GM12872 (cell line): ENCODE data around the gene LTC4S.

Experiments
- TF ChIP-seq, protein P1 (sequence below): IDR thresholded peaks from 3 replicates; pipeline ENCODE4 v1.5.1; 2011; ENCODE audit warnings: low read depth, mild to moderate bottlenecking, low read length, moderate library complexity; ENCODE audit not compliant: insufficient read depth

The LTC4S gene

DNA sequence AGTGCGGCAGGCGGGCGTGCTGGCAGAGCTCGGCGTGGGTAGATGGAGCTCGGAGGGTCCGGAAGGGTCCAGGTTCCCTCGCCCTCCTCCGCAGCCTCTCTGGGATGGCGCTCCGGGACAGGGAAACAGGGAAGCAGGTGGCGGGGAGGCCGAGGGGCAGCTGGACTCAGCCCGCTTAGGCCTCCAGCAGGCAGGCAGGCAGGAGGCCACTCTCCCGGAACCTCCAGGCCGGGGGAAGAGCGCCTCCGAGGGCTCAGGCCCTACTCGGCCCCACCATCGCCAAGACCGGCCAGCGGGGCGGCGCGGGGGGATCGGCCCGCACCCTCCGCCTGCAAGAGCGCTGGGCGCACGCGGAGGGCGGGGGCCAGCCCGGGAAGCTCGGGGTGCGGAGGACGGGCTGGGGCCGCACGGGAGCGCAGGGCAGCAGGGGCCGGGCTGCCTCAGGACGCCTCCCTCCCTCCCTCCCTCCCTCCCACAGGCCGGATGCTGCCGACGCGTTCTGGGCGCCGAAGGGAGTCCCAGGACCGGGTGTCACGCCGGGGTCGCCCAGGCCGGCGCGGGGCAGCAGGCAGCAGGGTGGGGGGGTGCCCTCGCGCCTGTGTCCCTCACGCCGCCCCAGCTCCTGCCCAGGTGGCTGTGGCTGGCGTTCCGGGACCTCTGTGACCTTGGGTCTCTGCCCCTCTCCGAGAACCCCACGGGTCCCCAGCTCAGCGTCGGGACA, 11.9 kb downstream of the LTC4S start:
- TF ChIP-seq, protein P1, sequence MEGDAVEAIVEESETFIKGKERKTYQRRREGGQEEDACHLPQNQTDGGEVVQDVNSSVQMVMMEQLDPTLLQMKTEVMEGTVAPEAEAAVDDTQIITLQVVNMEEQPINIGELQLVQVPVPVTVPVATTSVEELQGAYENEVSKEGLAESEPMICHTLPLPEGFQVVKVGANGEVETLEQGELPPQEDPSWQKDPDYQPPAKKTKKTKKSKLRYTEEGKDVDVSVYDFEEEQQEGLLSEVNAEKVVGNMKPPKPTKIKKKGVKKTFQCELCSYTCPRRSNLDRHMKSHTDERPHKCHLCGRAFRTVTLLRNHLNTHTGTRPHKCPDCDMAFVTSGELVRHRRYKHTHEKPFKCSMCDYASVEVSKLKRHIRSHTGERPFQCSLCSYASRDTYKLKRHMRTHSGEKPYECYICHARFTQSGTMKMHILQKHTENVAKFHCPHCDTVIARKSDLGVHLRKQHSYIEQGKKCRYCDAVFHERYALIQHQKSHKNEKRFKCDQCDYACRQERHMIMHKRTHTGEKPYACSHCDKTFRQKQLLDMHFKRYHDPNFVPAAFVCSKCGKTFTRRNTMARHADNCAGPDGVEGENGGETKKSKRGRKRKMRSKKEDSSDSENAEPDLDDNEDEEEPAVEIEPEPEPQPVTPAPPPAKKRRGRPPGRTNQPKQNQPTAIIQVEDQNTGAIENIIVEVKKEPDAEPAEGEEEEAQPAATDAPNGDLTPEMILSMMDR = no peak

DNA sequence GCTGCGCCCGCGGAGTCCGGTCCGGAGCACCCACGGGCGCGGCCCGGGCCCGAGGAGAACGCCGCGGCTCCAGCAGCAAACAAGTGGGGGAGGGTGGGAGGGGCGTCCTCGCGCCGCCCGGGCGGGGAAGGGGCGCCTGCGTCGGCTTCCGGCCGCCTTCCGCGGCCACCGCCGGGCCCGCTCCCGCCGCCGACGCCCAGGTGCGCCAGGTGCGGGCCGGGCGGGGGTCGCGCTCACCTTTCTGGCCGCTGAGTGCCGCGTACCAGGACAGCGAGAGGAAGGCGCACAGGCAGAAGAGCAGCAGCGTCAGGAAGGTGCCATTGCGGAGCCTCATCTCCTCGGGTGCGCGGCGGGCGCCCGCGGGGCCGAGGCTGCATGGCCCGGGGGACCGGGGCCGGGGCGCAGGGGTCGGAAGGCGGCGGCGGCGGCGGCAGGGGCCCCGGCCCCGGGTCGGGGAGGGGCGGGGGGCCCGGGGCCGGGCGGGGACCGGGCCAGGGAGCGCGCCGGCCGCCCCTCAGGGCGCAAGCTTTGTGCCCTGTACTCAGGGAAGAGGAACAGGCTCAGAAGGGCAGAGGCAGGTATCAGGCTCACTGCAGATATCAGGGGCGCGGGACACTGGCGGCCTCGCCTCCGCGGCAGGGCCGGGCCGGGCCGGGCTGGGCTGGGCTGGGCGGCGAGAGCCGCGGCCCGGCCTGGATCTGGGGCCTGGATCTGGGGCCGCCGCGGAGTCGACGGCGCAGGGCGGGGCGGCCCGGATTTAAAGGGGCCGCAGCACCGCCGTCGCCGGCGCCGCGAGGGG, 12.7 kb downstream of the LTC4S start, which contains the start of gene MGAT4B:
TSS of gene MGAT4B (minus strand) at position 617 of the 799 bp plus-strand sequence. CDS start at position 334, 283 bp downstream.
- TF ChIP-seq, protein P1 = no peak

DNA sequence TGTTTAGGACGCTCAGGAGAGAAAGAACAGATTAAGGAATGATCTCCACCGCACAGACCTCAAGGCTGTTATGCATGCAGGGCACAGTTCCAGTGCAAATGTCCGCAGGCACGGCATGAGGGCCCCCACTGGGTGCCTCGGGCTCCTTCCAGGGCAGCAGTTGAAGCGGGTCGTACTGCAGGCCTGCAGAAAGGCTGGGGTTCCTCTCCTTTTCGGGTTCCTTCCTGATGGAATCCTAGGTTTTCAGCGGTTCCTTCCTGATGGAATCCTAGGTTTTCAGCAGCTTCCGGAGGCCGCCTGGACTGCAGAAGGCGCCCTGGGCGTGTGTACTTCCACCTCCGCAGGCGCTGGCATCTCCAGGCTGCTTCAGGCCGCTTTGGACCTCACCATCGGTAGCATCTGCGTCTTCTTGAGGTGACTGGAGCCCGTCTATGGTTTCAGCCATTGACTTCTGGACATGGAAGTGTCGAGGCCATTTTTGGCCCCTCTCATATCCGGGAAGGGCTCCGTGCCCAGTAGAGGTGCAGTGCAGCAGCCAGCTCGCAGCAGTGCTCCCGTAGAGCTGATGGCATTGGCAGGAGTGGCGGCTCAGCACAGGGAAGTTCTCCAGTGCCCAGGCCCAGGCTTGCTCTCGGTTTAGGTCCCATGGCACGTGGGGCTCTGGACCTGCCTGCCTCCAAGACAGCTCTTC, 18.5 kb downstream of the LTC4S start:
- TF ChIP-seq, protein P1 = no peak

- TF ChIP-seq, protein P1 = no peak
Observed at GRCh38 chr5:179812997-179813607, 19.3 kb downstream of the LTC4S start.

DNA sequence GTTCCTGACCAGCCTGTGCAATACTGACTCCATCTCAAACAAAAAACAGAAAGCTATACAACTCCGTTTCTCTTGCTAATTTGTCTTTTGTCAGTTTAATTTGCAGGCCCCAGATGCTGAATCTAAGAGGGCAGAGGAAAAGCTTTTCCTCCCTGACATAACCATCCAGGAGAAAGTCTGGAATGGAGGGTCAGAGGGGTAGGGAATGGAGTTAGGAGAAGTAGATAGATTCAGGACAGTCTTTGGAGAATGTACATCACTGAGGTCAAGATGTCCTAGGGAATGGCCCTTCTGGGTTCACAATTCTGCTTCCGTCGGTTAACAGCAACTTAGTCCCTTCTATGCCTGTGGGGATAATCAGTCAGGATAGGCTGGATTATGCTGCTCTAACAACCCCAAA, 20.3 kb downstream of the LTC4S start:
- TF ChIP-seq, protein P1 = no peak

- TF ChIP-seq, protein P1 = no peak
Observed at GRCh38 chr5:179815491-179816249, 21.9 kb downstream of the LTC4S start.
